CD1c-positive myeloid dendritic cell (primary cell): ENCODE data around the gene AP2M1.

ENCODE experiments used
- DNase-seq: peaks from one replicate; pipeline ENCODE4 v3.0.0-alpha.2; 2016; ENCODE audit errors: extremely low spot score

Gene AP2M1

GRCh38 chr3:184228376-184229137, 53.9 kb downstream of the AP2M1 start:
- DNase-seq: no peak

GRCh38 chr3:184229394-184230080, 54.9 kb downstream of the AP2M1 start, which contains the start of gene VWA5B2:
Gene VWA5B2 (plus strand): TSS chr3:184229585. CDS start chr3:184230529, 944 bp downstream.
- DNase-seq: peak; percentile 71

- DNase-seq: no peak
These were observed 55.5 kb downstream of the AP2M1 start for GRCh38 chr3:184230081-184230602.

DNA sequence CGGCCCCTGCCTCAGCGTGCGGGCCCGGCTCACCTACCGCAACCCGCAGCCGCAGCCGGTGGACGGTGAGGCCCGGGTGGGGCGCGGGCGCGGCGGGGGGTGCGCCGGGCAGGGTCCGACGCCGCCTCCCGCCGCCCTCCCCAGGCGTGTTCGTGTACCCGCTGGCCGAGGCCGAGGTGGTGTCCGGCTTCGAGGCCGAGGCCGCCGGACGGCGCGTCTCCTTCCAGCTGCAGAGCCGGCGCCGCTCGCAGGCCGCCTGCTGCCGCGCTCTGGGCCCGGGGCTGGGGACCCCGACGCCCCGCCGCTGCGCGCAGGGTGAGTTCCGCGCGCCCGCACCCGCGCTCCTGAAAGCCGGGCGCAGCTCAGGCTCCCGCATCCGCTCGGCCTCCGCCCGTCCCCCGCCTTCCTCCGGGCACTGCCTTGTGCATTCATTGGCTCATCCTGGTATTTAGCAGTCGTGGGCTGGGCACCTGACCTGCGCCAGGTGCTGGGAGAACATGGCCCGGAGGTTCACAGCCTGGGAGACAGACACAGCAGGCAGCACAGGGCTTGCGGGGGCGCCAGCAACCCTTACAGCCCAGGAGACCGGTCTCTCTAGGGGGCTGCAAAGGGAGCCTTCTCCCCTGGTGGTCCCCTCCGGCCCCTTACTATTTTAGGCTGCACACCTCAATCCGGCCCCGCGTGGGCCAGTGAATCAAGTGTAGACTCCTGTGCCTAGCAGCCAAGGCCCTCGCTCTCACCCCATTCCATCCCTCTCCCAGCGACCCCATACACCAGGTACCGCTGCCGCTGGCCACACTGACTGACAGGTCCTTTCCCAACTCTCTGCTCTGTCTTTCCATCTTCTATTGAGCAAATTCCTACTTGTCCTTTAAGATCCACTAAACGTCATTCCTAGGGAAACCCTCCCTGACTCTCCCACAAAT, 56.2 kb downstream of the AP2M1 start:
- no peak for DNase-seq

GRCh38 chr3:184231671-184232070, 57.0 kb downstream of the AP2M1 start:
- no peak for DNase-seq

GRCh38 chr3:184233127-184233843, 58.6 kb downstream of the AP2M1 start:
- DNase-seq: no peak
